HCT116 (cell line): ENCODE results near the gene CEP162.
"Not testable (repeated sequence)": the region's sequence is repeated elsewhere in the genome, so short reads cannot be mapped to it uniquely, and the experiment has no call there.

Experiments used
- CEBPB ChIP-seq: IDR thresholded peaks from 2 replicates; pipeline ENCODE4 v1.6.1; 2012; ENCODE audit warnings: low read depth
- EGR1 ChIP-seq: IDR thresholded peaks from 2 replicates; pipeline ENCODE4 v1.6.1; 2012; ENCODE audit warnings: low read depth
- EZH2 ChIP-seq: fragments of 200-600 bp; sonication (generic); IDR thresholded peaks from 2 replicates; pipeline ENCODE4 v1.6.1; 2017; ENCODE audit warnings: antibody characterized with exemption, mixed run types
- TCF7L2 ChIP-seq: IDR thresholded peaks from 2 replicates; pipeline ENCODE4 v1.7.0; 2011; ENCODE audit warnings: borderline replicate concordance, inconsistent platforms; ENCODE audit not compliant: insufficient read depth, insufficient read length; ENCODE audit errors: extremely low read depth
- YY1 ChIP-seq: IDR thresholded peaks from 2 replicates; pipeline ENCODE4 v1.6.1; 2011; ENCODE audit warnings: low read length, low read depth, moderate library complexity, mild to moderate bottlenecking; ENCODE audit not compliant: insufficient replicate concordance; ENCODE audit errors: extremely low read depth
- TF ChIP-seq, protein P1 (sequence below), 3 experiments: fragments of 200-600 bp in 1 of 3; sonication (generic) in 1 of 3; IDR thresholded peaks in 2 of 3; conservative IDR thresholded peaks in 1 of 3; 2 replicates each; pipeline ENCODE4 v1.5.1; 2012 to 2017; ENCODE audit warnings: low read depth in 2 of 3, low read length in 2 of 3, antibody characterized with exemption in 1 of 3, borderline replicate concordance in 1 of 3, control low read depth in 1 of 3, mild to moderate bottlenecking in 1 of 3, mixed read lengths in 1 of 3, mixed run types in 1 of 3, moderate library complexity in 1 of 3; ENCODE audit not compliant: insufficient read depth in 1 of 3
- TF ChIP-seq, protein P2 (sequence below): IDR thresholded peaks from 2 replicates; pipeline ENCODE4 v1.6.1; 2012

DNA sequence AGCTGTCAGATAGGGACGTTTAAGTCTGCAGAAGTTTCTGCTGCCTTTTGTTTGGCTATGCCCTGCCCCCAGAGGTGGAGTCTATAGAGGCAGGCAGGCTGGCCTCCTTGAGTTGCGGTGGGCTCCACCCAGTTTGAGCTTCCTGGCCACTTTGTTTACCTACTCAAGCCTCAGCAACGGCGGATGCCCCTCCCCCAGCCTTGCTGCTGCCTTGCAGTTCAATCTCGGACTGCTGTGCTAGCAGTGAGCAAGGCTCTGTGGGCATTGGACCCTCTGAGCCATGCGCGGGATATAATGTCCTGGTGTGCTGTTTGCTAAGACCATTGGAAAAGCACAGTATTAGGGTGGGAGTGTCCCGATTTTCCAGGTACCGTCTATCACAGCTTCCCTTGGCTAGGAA is 94.1 kb downstream of the CEP162 start:
- not testable (repeated sequence) for TF ChIP-seq EZH2, EGR1, CEBPB, TCF7L2, YY1
- TF ChIP-seq, protein P1, sequence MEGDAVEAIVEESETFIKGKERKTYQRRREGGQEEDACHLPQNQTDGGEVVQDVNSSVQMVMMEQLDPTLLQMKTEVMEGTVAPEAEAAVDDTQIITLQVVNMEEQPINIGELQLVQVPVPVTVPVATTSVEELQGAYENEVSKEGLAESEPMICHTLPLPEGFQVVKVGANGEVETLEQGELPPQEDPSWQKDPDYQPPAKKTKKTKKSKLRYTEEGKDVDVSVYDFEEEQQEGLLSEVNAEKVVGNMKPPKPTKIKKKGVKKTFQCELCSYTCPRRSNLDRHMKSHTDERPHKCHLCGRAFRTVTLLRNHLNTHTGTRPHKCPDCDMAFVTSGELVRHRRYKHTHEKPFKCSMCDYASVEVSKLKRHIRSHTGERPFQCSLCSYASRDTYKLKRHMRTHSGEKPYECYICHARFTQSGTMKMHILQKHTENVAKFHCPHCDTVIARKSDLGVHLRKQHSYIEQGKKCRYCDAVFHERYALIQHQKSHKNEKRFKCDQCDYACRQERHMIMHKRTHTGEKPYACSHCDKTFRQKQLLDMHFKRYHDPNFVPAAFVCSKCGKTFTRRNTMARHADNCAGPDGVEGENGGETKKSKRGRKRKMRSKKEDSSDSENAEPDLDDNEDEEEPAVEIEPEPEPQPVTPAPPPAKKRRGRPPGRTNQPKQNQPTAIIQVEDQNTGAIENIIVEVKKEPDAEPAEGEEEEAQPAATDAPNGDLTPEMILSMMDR (IDR thresholded peaks at IDR 0.05 in 2 of 3, conservative IDR thresholded peaks at IDR 0.05 in 1 of 3; ENCODE audit: borderline replicate concordance in 1 of 3, insufficient read depth in 1 of 3, low read depth in 2 of 3, low read length in 2 of 3) = not testable (repeated sequence)
- TF ChIP-seq, protein P2, sequence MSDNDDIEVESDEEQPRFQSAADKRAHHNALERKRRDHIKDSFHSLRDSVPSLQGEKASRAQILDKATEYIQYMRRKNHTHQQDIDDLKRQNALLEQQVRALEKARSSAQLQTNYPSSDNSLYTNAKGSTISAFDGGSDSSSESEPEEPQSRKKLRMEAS = not testable (repeated sequence)
